ENCODE data around the gene TMX2. TPM values are rescaled to one million over a fixed set of nuclear protein-coding genes. Genes with fewer than 3 reads are reported as not detected.

TMX2 gene
- total RNA-seq, 1 donor from 2014 or later, result 70.4 TPM

- no peaks in the 10 kb centered on the region for H3K9me3 ChIP-seq
- H3K4me1 ChIP-seq, result peaks cover 95% of the 10 kb centered on the region
- no peaks in the 10 kb centered on the region for H3K27me3 ChIP-seq
- DNase-seq (no peak), ATAC-seq (no peak)
- peak overlapping the region; percentile 30 for H3K4me3 ChIP-seq
- no peaks in the 10 kb centered on the region for H3K36me3 ChIP-seq
- no peak for TF ChIP-seq CTCF (IDR thresholded peaks at IDR 0.05)
- peak overlapping the region; percentile 89 for H3K27ac ChIP-seq
- intact Hi-C loops (cut with DNase I), result no loop called here
Observed at GRCh38 chr11:57775491-57775890, 63.1 kb downstream of the TMX2 start.

GRCh38 chr11:57776031-57776521, 63.7 kb downstream of the TMX2 start:
- no peaks in the 10 kb centered on the region for H3K9me3 ChIP-seq
- peak overlapping the region; percentile 89 for H3K27ac ChIP-seq
- intact Hi-C loops (cut with DNase I), result no loop called here
- no peaks in the 10 kb centered on the region for H3K27me3 ChIP-seq
- TF ChIP-seq CTCF (IDR thresholded peaks at IDR 0.05), result no peak
- H3K4me3 ChIP-seq, result peak overlapping the region; percentile 30
- ATAC-seq, result peak; percentile 59
- H3K36me3 ChIP-seq, result no peaks in the 10 kb centered on the region
- H3K4me1 ChIP-seq, result peaks cover 95% of the 10 kb centered on the region
- no peak for DNase-seq

GRCh38 chr11:57776577-57777210, 64.3 kb downstream of the TMX2 start:
- Histone ChIP-seq H3K9me3 (no peaks in the 10 kb centered on the region), H3K4me3 (no peak overlapping the region), H3K27ac (peak overlapping the region; percentile 89), H3K4me1 (peaks cover 95% of the 10 kb centered on the region), H3K27me3 (no peaks in the 10 kb centered on the region), H3K36me3 (no peaks in the 10 kb centered on the region)
- no peak for ATAC-seq
- intact Hi-C loops (cut with DNase I), result no loop called here
- DNase-seq, result no peak
- no peak for TF ChIP-seq CTCF (IDR thresholded peaks at IDR 0.05)

- Histone ChIP-seq H3K9me3 (no peaks in the 10 kb centered on the region), H3K4me3 (peak overlapping the region; percentile 11), H3K27me3 (no peaks in the 10 kb centered on the region), H3K36me3 (no peaks in the 10 kb centered on the region), H3K27ac (peak overlapping the region; percentile 89), H3K4me1 (peaks cover 95% of the 10 kb centered on the region)
- no peak for TF ChIP-seq CTCF (IDR thresholded peaks at IDR 0.05)
- DNase-seq (no peak), ATAC-seq (no peak)
- intact Hi-C loops (cut with DNase I), result no loop called here
Observed at GRCh38 chr11:57777969-57778317, 65.5 kb downstream of the TMX2 start.

- H3K9me3 ChIP-seq, result no peaks in the 10 kb centered on the region
- intact Hi-C loops (cut with DNase I), result no loop called here
- TF ChIP-seq CTCF (IDR thresholded peaks at IDR 0.05), result no peak
- DNase-seq (peak; percentile 92), ATAC-seq (peak; percentile 90)
- peak overlapping the region; percentile 89 for H3K27ac ChIP-seq
- peak overlapping the region; percentile 14 for H3K4me3 ChIP-seq
- H3K27me3 ChIP-seq, result no peaks in the 10 kb centered on the region
- no peaks in the 10 kb centered on the region for H3K36me3 ChIP-seq
- peaks cover 95% of the 10 kb centered on the region for H3K4me1 ChIP-seq
Observed at GRCh38 chr11:57778318-57779037, 66.1 kb downstream of the TMX2 start.
